Upper lobe of right lung (tissue), 1 donor: ENCODE results near the gene ADGRV1. TPM values are rescaled to one million over a fixed set of nuclear protein-coding genes. Genes with fewer than 3 reads are reported as not detected.

Experiments
- ATAC-seq: fragments of 200-7000 bp; cut with Tn5 transposase; one replicate; pipeline ENCODE4 v1.9.1; 2020; ENCODE audit warnings: mild to moderate bottlenecking, moderate library complexity
- DNase-seq: peaks from one replicate; pipeline ENCODE4 v3.0.0-alpha.2; 2020
- H3K27ac ChIP-seq: fragments of 200-600 bp; one replicate; pipeline ENCODE4 v1.8.0; 2022
- H3K27me3 ChIP-seq: fragments of 200-600 bp; one replicate; pipeline ENCODE4 v1.8.0; 2022; ENCODE audit warnings: mild to moderate bottlenecking
- H3K36me3 ChIP-seq: fragments of 200-600 bp; one replicate; pipeline ENCODE4 v1.8.0; 2022
- H3K4me1 ChIP-seq: fragments of 200-600 bp; one replicate; pipeline ENCODE4 v1.8.0; 2022
- H3K4me3 ChIP-seq: fragments of 200-600 bp; one replicate; pipeline ENCODE4 v1.8.0; 2022; ENCODE audit warnings: mild to moderate bottlenecking
- H3K9me3 ChIP-seq: fragments of 200-600 bp; one replicate; pipeline ENCODE4 v1.8.0; 2022
- CTCF ChIP-seq: fragments of 200-600 bp; IDR thresholded peaks from one replicate; pipeline ENCODE4 v1.8.0; 2022; ENCODE audit warnings: antibody characterized with exemption
- intact Hi-C: fragments of 100-400 bp; cut with DNase I; formaldehyde crosslinking; loops from one replicate; pipeline ENCODE4 v1.11.0; 2022
- total RNA-seq: library from RNA; stranded (reverse); fragmentation: NEBNext Ultra II Directional; extraction: Animal tissue kit (Norgen Biotek cat#: 25700); gene quantifications from one replicate; pipeline ENCODE4 v1.2.1, GENCODE V29; 2021
- donor health status: DM: no; HTN: yes; CAD: no; lungs with severe emphysema.

Gene ADGRV1
- total RNA-seq, 1 donor from 2014 or later = 47.1 TPM

- Histone ChIP-seq H3K27ac (no peak overlapping the region), H3K27me3 (no peaks in the 10 kb centered on the region), H3K36me3 (no peaks in the 10 kb centered on the region), H3K9me3 (no peaks in the 10 kb centered on the region), H3K4me3 (no peak overlapping the region), H3K4me1 (peaks cover 14% of the 10 kb centered on the region)
- ATAC-seq (peak; percentile 36), DNase-seq (no peak)
- intact Hi-C loops = no loop called here
- TF ChIP-seq CTCF = no peak
Observed at GRCh38 chr5:91111473-91112238, 553.1 kb downstream of the ADGRV1 start.

DNA sequence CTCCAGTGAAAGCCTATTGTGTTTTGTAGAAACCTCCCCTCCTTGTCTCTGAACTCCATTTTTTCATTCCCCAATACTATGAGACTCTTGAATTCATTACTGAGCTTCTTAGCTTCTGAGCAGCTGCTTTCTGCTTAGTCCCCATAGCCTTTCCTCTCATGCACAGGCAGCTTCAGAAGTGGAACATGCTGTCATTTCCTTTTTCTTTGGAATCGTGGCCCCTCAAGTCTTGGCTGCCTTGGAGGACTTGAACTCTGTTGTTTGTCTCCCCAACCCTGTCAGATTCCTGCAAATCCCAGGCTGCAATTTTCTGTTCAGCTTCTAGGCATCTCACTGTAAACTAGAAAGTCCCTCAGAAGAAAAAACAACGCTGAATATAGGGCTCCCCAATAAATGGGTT is 556.1 kb downstream of the ADGRV1 start:
- H3K4me3 ChIP-seq = no peak overlapping the region
- peaks cover 18% of the 10 kb centered on the region for H3K4me1 ChIP-seq
- no peaks in the 10 kb centered on the region for H3K36me3 ChIP-seq
- no peak for ATAC-seq
- no peaks in the 10 kb centered on the region for H3K27me3 ChIP-seq
- TF ChIP-seq CTCF = no peak
- peak overlapping the region; percentile 32 for H3K27ac ChIP-seq
- intact Hi-C loops = no loop called here
- DNase-seq = no peak
- H3K9me3 ChIP-seq = no peaks in the 10 kb centered on the region

DNA sequence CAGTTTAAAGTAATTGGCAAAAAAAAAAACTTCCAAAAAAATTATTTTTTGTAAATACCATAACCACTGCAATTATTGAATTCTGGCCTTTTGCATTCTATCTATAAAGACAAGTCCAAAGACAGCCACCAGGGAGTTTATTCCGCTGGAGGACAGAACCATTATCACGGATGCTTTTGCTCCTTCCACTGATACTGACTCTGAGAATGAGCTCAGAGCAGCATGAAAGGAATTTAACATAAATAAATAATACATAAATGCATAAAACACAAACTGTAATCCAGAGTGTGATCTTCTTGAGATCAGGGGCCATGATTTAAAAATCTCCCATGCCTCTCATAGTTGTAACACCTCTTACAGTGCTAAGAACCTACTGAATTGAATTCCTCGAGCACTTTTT is 559.8 kb downstream of the ADGRV1 start:
- H3K36me3 ChIP-seq = no peaks in the 10 kb centered on the region
- intact Hi-C loops = no loop called here
- no peaks in the 10 kb centered on the region for H3K27me3 ChIP-seq
- DNase-seq (no peak), ATAC-seq (no peak)
- no peak for TF ChIP-seq CTCF
- no peaks in the 10 kb centered on the region for H3K9me3 ChIP-seq
- peaks cover 16% of the 10 kb centered on the region for H3K4me1 ChIP-seq
- no peak overlapping the region for H3K4me3 ChIP-seq
- H3K27ac ChIP-seq = no peak overlapping the region

- no peaks in the 10 kb centered on the region for H3K9me3 ChIP-seq
- ATAC-seq = no peak
- peaks cover 16% of the 10 kb centered on the region for H3K4me1 ChIP-seq
- no peaks in the 10 kb centered on the region for H3K27me3 ChIP-seq
- no peaks in the 10 kb centered on the region for H3K36me3 ChIP-seq
- H3K4me3 ChIP-seq = no peak overlapping the region
- intact Hi-C loops = no loop called here
- no peak for DNase-seq
- no peak for TF ChIP-seq CTCF
- H3K27ac ChIP-seq = no peak overlapping the region
Observed at GRCh38 chr5:91118796-91119195, 560.2 kb downstream of the ADGRV1 start.

GRCh38 chr5:91119217-91119616 is 560.6 kb downstream of the ADGRV1 start:
- H3K4me3 ChIP-seq = no peak overlapping the region
- H3K9me3 ChIP-seq = no peaks in the 10 kb centered on the region
- no peaks in the 10 kb centered on the region for H3K36me3 ChIP-seq
- no peak for TF ChIP-seq CTCF
- no peak overlapping the region for H3K27ac ChIP-seq
- peaks cover 16% of the 10 kb centered on the region for H3K4me1 ChIP-seq
- ATAC-seq (no peak), DNase-seq (no peak)
- intact Hi-C loops = no loop called here
- H3K27me3 ChIP-seq = no peaks in the 10 kb centered on the region
